GM12878 (cell line): Measurements from ENCODE around the gene AP2B1. TPM values are rescaled to one million over a fixed set of nuclear protein-coding genes. Genes with fewer than 3 reads are reported as not detected.

Source experiments
- ATAC-seq: fragments of 200-7000 bp; cut with Tn5 transposase; 3 replicates; pipeline ENCODE4 v1.9.1; 2020; ENCODE audit warnings: mild to moderate bottlenecking, moderate library complexity
- BruUV-seq: library from RNA; stranded (reverse); fragments of 400-500 nt; replicated peaks from 2 replicates; lab custom pipeline; 2021; lab: Mats Ljungman, UMichigan
- CTCF ChIA-PET: fragments of 300-600 bp; sonication (Branson Sonifier 250); formaldehyde crosslinking; extraction: SDS; loops from one replicate; lab custom pipeline; 2021; ENCODE audit warnings: inconsistent platforms; lab: Yijun Ruan, JAX
- POLR2A ChIA-PET: fragments of 350-600 bp; formaldehyde crosslinking; extraction: SDS; loops from one replicate; lab custom pipeline; 2021; ENCODE audit warnings: inconsistent platforms; lab: Charles Lee
- RAD21 ChIA-PET: fragments of 300-600 bp; sonication (Branson Sonifier 250); formaldehyde crosslinking; loops from one replicate; lab custom pipeline; 2023; ENCODE audit warnings: antibody characterized with exemption; ENCODE audit not compliant: unreplicated experiment; lab: Charles Lee
- SMC1A ChIA-PET: fragments of 300-600 bp; sonication (Branson Sonifier 250); formaldehyde crosslinking; loops from one replicate; lab custom pipeline; 2023; ENCODE audit not compliant: unreplicated experiment, uncharacterized antibody; lab: Charles Lee
- DNase-seq: peaks from one replicate; pipeline ENCODE4 v3.0.0-alpha.2; 2011; ENCODE audit warnings: low read depth, low spot score
- FAIRE-seq: peaks from 3 replicates; lab custom pipeline; 2011; peaks lifted over from hg19 to GRCh38; lab: Jason Lieb, UNC
- H2AFZ ChIP-seq: 2 replicates; pipeline ENCODE4 v1.6.0; 2011; ENCODE audit warnings: low read depth, low read length, control low read depth; ENCODE audit not compliant: control insufficient read depth
- H3K27ac ChIP-seq: 2 replicates; pipeline ENCODE4 v1.5.1; 2011; ENCODE audit warnings: control low read depth; ENCODE audit not compliant: control insufficient read depth, insufficient read depth
- H3K27me3 ChIP-seq, 2 experiments: replicated peaks in 1 of 2; 2 replicates each; pipeline versions ENCODE4 v1.6.0 to v1.6.1; 2011; ENCODE audit warnings: low read length in 1 of 2; ENCODE audit not compliant: control insufficient read depth in 2 of 2, insufficient read depth in 2 of 2
- H3K36me3 ChIP-seq, 2 experiments: 2 replicates each; pipeline ENCODE4 v1.5.1; 2011; ENCODE audit warnings: low read length in 1 of 2; ENCODE audit not compliant: control insufficient read depth in 2 of 2, insufficient read depth in 2 of 2
- H3K4me1 ChIP-seq: 2 replicates; pipeline ENCODE4 v1.6.1; 2011; ENCODE audit warnings: mild to moderate bottlenecking, low read length, moderate library complexity, mixed read lengths; ENCODE audit not compliant: control insufficient read depth, insufficient read depth
- H3K4me2 ChIP-seq: 2 replicates; pipeline ENCODE4 v1.6.0; 2011; ENCODE audit warnings: control low read depth; ENCODE audit not compliant: control insufficient read depth, insufficient read depth
- H3K4me3 ChIP-seq: fragments of 200-600 bp; sonication (generic); 2 replicates; pipeline ENCODE4 v1.5.1; 2016
- H3K79me2 ChIP-seq: 2 replicates; pipeline ENCODE4 v1.6.0; 2011; ENCODE audit warnings: low read length; ENCODE audit not compliant: control insufficient read depth, insufficient read depth
- H3K9ac ChIP-seq: 2 replicates; pipeline ENCODE4 v1.8.0; 2011; ENCODE audit warnings: low read length, control low read depth, mixed read lengths; ENCODE audit not compliant: control insufficient read depth, insufficient read depth
- H3K9me3 ChIP-seq: replicated peaks from 3 replicates; pipeline ENCODE4 v1.5.1; 2011; ENCODE audit warnings: mild to moderate bottlenecking, low read length; ENCODE audit not compliant: control insufficient read depth, insufficient read depth
- H4K20me1 ChIP-seq: 2 replicates; pipeline ENCODE4 v1.6.0; 2011; ENCODE audit not compliant: control insufficient read depth, insufficient read depth
- EZH2 ChIP-seq: IDR thresholded peaks from 2 replicates; pipeline ENCODE4 v1.6.1; 2012; ENCODE audit warnings: low read depth, mild to moderate bottlenecking, control low read depth, inconsistent platforms, low read length, borderline replicate concordance; ENCODE audit not compliant: control insufficient read depth
- GATAD2B ChIP-seq: fragments of 450-650 bp; conservative IDR thresholded peaks from 2 replicates; pipeline ENCODE4 v1.6.1; 2017; ENCODE audit warnings: low read depth, mild to moderate bottlenecking, moderate library complexity
- HDAC6 ChIP-seq: fragments of 200-600 bp; sonication (generic); IDR thresholded peaks from one replicate; pipeline ENCODE4 v1.8.0; 2017; ENCODE audit warnings: antibody characterized with exemption; ENCODE audit not compliant: unreplicated experiment
- IRF4 ChIP-seq: IDR thresholded peaks from 2 replicates; pipeline ENCODE4 v1.6.1; 2011; ENCODE audit warnings: low read depth, low read length
- MTA2 ChIP-seq: fragments of 450-650 bp; IDR thresholded peaks from 2 replicates; pipeline ENCODE4 v1.6.1; 2016; ENCODE audit warnings: low read depth, mild to moderate bottlenecking, moderate library complexity
- SPI1 ChIP-seq: IDR thresholded peaks from 2 replicates; pipeline ENCODE4 v1.6.1; 2011; ENCODE audit warnings: low read depth, mild to moderate bottlenecking, low read length, moderate library complexity, borderline replicate concordance; ENCODE audit not compliant: insufficient read depth
- TARDBP ChIP-seq: IDR thresholded peaks from 2 replicates; pipeline ENCODE4 v1.6.1; 2016; ENCODE audit warnings: borderline replicate concordance
- WGBS: methylation state at CpG from one replicate; pipeline ENCODE4 v1.1.6; 2016; ENCODE audit warnings: low lambda C conversion rate; ENCODE audit not compliant: insufficient replicate concordance, insufficient coverage; ENCODE audit errors: missing lambda C conversion rate; 5-methylcytosine and 5-hydroxymethylcytosine counted together
- in situ Hi-C: fragments of 300-500 bp; cut with MboI; formaldehyde crosslinking; loops from 9 replicates; pipeline ENCODE4 v1.14.3; 2018; ENCODE audit warnings: mixed read lengths
- intact Hi-C: fragments of 100-400 bp; cut with micrococcal nuclease; formaldehyde crosslinking; loops from one replicate; pipeline ENCODE4 v1.14.2; 2022; ENCODE audit not compliant: unreplicated experiment
- polyA plus RNA-seq, 11 experiments: library from polyadenylated mRNA; depleted of rRNA in 4 of 11; unstranded in 6 of 11; stranded (reverse) in 5 of 11; fragments of >200 nt; fragmentation: Nextera tagmentation in 4 of 11; fragmentation: Illumina TruSeq in 1 of 11; extraction: Ambion mirVana in 4 of 11; extraction: Trizol in 1 of 11; gene quantifications; 1 replicate in 1 of 11; 2 replicates in 10 of 11; pipeline versions ENCODE4 v1.2.1 to v1.2.3, GENCODE V29; 2011 to 2016; ENCODE audit warnings: inconsistent platforms in 2 of 11, missing spikeins in 2 of 11, low read depth in 1 of 11
- total RNA-seq, 4 experiments: library from RNA; depleted of rRNA in 3 of 4; stranded (reverse); fragments of >200 nt in 3 of 4; fragmentation: Illumina TruSeq in 1 of 4; extraction: Trizol in 1 of 4; gene quantifications; 2 replicates each; pipeline versions ENCODE4 v1.2.1 to v1.2.3, GENCODE V29; 2013 to 2021
- TF ChIP-seq, protein P1 (sequence below): fragments of 450-650 bp; IDR thresholded peaks from 2 replicates; pipeline ENCODE4 v1.6.1; 2014; ENCODE audit warnings: mild to moderate bottlenecking
- TF ChIP-seq, protein P2 (sequence below): fragments of 450-650 bp; IDR thresholded peaks from 2 replicates; pipeline ENCODE4 v1.6.1; 2017; ENCODE audit warnings: mild to moderate bottlenecking, moderate library complexity

Gene AP2B1
- total and polyA plus RNA-seq, 10 of the 15 experiments (the other 5 are each of a cell fraction or from before 2014, with no cell fraction given): 18.6 to 112 (median 53.9) TPM

DNA sequence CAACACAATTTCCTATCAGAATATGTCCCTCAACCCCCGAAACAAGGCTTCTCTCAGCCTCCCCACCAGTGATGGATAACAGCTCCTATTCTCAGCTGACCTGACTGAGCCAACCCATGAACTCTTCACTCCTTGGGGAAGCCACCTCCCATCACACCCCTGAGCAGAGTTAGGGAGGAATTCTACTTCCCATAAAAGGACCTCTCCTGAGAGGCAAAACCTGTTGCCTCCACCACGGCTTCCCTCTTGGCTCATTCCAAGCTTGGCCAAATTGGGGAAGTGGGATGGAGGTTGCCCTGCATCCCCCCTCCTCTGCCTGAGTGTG lies 138.6 kb downstream of the AP2B1 start:
- no peak for DNase-seq
- Histone ChIP-seq H3K9me3 (no peaks in the 10 kb centered on the region), H3K4me3 (no peak overlapping the region), H3K36me3 (peaks cover 3 to 5% of the 10 kb centered on the region in 2 experiments; a peak in 3 of 4 replicates), H2AFZ (no peak overlapping the region), H3K4me1 (no peaks in the 10 kb centered on the region), H3K79me2 (no peaks in the 10 kb centered on the region), H3K9ac (no peak overlapping the region), H3K4me2 (no peak overlapping the region), H3K27me3 (no peaks in the 10 kb centered on the region), H3K27ac (no peak overlapping the region), H4K20me1 (no peaks in the 10 kb centered on the region)
- RAD21 ChIA-PET: no interaction called here
- TF ChIP-seq EZH2 (no peak), GATAD2B (no peak), IRF4 (no peak), SPI1 (no peak), MTA2 (no peak), HDAC6 (no peak), TARDBP (no peak)
- TF ChIP-seq, protein P1, sequence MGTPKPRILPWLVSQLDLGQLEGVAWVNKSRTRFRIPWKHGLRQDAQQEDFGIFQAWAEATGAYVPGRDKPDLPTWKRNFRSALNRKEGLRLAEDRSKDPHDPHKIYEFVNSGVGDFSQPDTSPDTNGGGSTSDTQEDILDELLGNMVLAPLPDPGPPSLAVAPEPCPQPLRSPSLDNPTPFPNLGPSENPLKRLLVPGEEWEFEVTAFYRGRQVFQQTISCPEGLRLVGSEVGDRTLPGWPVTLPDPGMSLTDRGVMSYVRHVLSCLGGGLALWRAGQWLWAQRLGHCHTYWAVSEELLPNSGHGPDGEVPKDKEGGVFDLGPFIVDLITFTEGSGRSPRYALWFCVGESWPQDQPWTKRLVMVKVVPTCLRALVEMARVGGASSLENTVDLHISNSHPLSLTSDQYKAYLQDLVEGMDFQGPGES: no peak
- TF ChIP-seq, protein P2, sequence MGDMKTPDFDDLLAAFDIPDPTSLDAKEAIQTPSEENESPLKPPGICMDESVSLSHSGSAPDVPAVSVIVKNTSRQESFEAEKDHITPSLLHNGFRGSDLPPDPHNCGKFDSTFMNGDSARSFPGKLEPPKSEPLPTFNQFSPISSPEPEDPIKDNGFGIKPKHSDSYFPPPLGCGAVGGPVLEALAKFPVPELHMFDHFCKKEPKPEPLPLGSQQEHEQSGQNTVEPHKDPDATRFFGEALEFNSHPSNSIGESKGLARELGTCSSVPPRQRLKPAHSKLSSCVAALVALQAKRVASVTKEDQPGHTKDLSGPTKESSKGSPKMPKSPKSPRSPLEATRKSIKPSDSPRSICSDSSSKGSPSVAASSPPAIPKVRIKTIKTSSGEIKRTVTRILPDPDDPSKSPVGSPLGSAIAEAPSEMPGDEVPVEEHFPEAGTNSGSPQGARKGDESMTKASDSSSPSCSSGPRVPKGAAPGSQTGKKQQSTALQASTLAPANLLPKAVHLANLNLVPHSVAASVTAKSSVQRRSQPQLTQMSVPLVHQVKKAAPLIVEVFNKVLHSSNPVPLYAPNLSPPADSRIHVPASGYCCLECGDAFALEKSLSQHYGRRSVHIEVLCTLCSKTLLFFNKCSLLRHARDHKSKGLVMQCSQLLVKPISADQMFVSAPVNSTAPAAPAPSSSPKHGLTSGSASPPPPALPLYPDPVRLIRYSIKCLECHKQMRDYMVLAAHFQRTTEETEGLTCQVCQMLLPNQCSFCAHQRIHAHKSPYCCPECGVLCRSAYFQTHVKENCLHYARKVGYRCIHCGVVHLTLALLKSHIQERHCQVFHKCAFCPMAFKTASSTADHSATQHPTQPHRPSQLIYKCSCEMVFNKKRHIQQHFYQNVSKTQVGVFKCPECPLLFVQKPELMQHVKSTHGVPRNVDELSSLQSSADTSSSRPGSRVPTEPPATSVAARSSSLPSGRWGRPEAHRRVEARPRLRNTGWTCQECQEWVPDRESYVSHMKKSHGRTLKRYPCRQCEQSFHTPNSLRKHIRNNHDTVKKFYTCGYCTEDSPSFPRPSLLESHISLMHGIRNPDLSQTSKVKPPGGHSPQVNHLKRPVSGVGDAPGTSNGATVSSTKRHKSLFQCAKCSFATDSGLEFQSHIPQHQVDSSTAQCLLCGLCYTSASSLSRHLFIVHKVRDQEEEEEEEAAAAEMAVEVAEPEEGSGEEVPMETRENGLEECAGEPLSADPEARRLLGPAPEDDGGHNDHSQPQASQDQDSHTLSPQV: no peak
- POLR2A ChIA-PET: interaction anchor here (1.0 kb wide), 1 partner anchor 18 kb away, joined by 3 read pairs; no protein-coding TSS in a partner anchor
- in situ Hi-C loops: no loop called here
- SMC1A ChIA-PET: no interaction called here
- CTCF ChIA-PET: no interaction called here
- intact Hi-C loops: no loop called here
- no peak for FAIRE-seq
- TSS peak; percentile 50 for BruUV-seq
- ATAC-seq: no peak
- 88% methylated on average over 2 of the region's 2 CpGs for WGBS
